ENCODE results near the gene PRDM10. TPM values are rescaled to one million over a fixed set of nuclear protein-coding genes. Genes with fewer than 3 reads are reported as not detected.

PRDM10 gene
- total RNA-seq, 1 donor from 2014 or later, result 15.8 TPM

- Mint-ChIP-seq H3K27ac (ENCODE audit: unreplicated experiment) (no peak overlapping the region), H3K4me3 (ENCODE audit: unreplicated experiment) (peak overlapping the region; percentile 37), H3K36me3 (ENCODE audit: low read depth, unreplicated experiment) (peaks cover 52% of the 10 kb centered on the region), H3K4me1 (ENCODE audit: unreplicated experiment) (no peaks in the 10 kb centered on the region), H3K9me3 (ENCODE audit: unreplicated experiment) (no peaks in the 10 kb centered on the region), H3K27me3 (ENCODE audit: unreplicated experiment) (peaks cover 2% of the 10 kb centered on the region)
- DNase-seq (ENCODE audit: low spot score), result no peak
- TF ChIP-seq, protein P1, sequence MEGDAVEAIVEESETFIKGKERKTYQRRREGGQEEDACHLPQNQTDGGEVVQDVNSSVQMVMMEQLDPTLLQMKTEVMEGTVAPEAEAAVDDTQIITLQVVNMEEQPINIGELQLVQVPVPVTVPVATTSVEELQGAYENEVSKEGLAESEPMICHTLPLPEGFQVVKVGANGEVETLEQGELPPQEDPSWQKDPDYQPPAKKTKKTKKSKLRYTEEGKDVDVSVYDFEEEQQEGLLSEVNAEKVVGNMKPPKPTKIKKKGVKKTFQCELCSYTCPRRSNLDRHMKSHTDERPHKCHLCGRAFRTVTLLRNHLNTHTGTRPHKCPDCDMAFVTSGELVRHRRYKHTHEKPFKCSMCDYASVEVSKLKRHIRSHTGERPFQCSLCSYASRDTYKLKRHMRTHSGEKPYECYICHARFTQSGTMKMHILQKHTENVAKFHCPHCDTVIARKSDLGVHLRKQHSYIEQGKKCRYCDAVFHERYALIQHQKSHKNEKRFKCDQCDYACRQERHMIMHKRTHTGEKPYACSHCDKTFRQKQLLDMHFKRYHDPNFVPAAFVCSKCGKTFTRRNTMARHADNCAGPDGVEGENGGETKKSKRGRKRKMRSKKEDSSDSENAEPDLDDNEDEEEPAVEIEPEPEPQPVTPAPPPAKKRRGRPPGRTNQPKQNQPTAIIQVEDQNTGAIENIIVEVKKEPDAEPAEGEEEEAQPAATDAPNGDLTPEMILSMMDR (IDR thresholded peaks at IDR 0.05; ENCODE audit: unreplicated experiment), result no peak
Observed at GRCh38 chr11:129864811-129865210, 137.8 kb downstream of the PRDM10 start.

GRCh38 chr11:129861702-129862522 lies 140.7 kb downstream of the PRDM10 start:
- peaks cover 2% of the 10 kb centered on the region for H3K27me3 Mint-ChIP-seq (ENCODE audit: unreplicated experiment)
- H3K4me3 Mint-ChIP-seq (ENCODE audit: unreplicated experiment), result no peak overlapping the region
- no peaks in the 10 kb centered on the region for H3K9me3 Mint-ChIP-seq (ENCODE audit: unreplicated experiment)
- TF ChIP-seq, protein P1 (IDR thresholded peaks at IDR 0.05; ENCODE audit: unreplicated experiment), result no peak
- peak overlapping the region; percentile 52 for H3K27ac Mint-ChIP-seq (ENCODE audit: unreplicated experiment)
- H3K36me3 Mint-ChIP-seq (ENCODE audit: low read depth, unreplicated experiment), result peaks cover 43% of the 10 kb centered on the region
- no peak for DNase-seq (ENCODE audit: low spot score)
- H3K4me1 Mint-ChIP-seq (ENCODE audit: unreplicated experiment), result no peaks in the 10 kb centered on the region

DNA sequence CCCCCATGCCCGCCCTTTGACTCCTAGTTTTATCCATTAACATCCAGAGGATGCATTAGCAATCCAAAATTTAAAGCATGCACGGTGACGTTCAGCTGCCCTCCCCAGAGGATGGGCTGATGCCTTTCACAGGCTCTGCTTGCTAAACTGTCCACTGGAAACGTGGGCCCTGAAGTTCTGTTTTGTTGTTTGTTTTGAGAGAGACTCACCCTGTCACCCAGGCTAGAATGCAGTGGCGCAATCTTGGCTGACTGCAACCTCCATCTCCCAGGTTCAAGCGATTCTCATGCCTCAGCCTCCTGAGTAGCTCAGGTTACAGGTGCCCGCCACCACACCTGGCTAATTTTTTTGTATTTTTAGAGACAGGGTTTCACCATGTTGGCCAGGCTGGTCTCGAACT lies 146.6 kb downstream of the PRDM10 start:
- TF ChIP-seq, protein P1 (IDR thresholded peaks at IDR 0.05; ENCODE audit: unreplicated experiment), result no peak
- Mint-ChIP-seq H3K9me3 (ENCODE audit: unreplicated experiment) (no peaks in the 10 kb centered on the region), H3K4me1 (ENCODE audit: unreplicated experiment) (peaks cover 21% of the 10 kb centered on the region), H3K27me3 (ENCODE audit: unreplicated experiment) (peaks cover 4% of the 10 kb centered on the region), H3K36me3 (ENCODE audit: low read depth, unreplicated experiment) (no peaks in the 10 kb centered on the region), H3K4me3 (ENCODE audit: unreplicated experiment) (no peak overlapping the region), H3K27ac (ENCODE audit: unreplicated experiment) (no peak overlapping the region)
- DNase-seq (ENCODE audit: low spot score), result no peak

GRCh38 chr11:129855086-129855485 lies 147.5 kb downstream of the PRDM10 start:
- Mint-ChIP-seq H3K4me3 (ENCODE audit: unreplicated experiment) (no peak overlapping the region), H3K27me3 (ENCODE audit: unreplicated experiment) (peaks cover 4% of the 10 kb centered on the region), H3K9me3 (ENCODE audit: unreplicated experiment) (no peaks in the 10 kb centered on the region), H3K4me1 (ENCODE audit: unreplicated experiment) (peaks cover 21% of the 10 kb centered on the region), H3K36me3 (ENCODE audit: low read depth, unreplicated experiment) (no peaks in the 10 kb centered on the region), H3K27ac (ENCODE audit: unreplicated experiment) (no peak overlapping the region)
- TF ChIP-seq, protein P1 (IDR thresholded peaks at IDR 0.05; ENCODE audit: unreplicated experiment), result no peak
- no peak for DNase-seq (ENCODE audit: low spot score)

DNA sequence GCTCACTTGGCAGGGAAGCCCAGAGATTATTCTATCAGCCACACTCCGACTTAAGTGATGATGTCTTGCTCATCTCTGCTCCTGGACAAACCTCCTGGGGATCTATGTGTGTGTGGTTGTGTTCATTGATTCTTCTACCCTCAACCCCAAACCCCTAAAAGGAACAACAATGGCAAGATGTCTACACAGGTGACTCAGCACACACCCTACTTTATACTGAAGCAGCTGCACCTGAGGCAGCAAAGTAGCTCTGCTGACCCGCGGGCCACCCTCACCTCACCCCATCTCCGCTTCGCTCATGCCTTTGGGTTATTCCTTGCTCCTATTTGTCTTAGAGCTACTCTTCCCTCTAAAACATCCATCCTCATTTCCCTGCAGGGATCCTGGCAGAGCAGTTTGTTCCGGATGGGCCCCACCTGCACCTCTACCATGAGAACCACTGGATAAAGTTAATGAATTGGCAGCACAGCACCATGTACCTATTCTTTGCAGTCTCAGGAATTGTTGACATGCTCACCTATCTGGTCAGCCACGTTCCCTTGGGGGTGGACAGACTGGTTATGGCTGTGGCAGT lies 148.3 kb downstream of the PRDM10 start:
- H3K4me1 Mint-ChIP-seq (ENCODE audit: unreplicated experiment), result peaks cover 21% of the 10 kb centered on the region
- H3K27me3 Mint-ChIP-seq (ENCODE audit: unreplicated experiment), result peaks cover 4% of the 10 kb centered on the region
- TF ChIP-seq, protein P1 (IDR thresholded peaks at IDR 0.05; ENCODE audit: unreplicated experiment), result no peak
- H3K4me3 Mint-ChIP-seq (ENCODE audit: unreplicated experiment), result no peak overlapping the region
- no peaks in the 10 kb centered on the region for H3K9me3 Mint-ChIP-seq (ENCODE audit: unreplicated experiment)
- H3K27ac Mint-ChIP-seq (ENCODE audit: unreplicated experiment), result peak overlapping the region; percentile 83
- no peak for DNase-seq (ENCODE audit: low spot score)
- no peaks in the 10 kb centered on the region for H3K36me3 Mint-ChIP-seq (ENCODE audit: low read depth, unreplicated experiment)

All from endothelial cell (in vitro differentiated cells).